BE2C (cell line): Measurements from ENCODE around the gene TNNI2.

Source experiments
- DNase-seq: peaks from one replicate; pipeline ENCODE4 v3.0.0-alpha.2; 2020
- H3K27me3 ChIP-seq: fragments of 250-450 bp; sonication (Bioruptor Pico); 2 replicates; pipeline ENCODE4 v1.5.1; 2020; ENCODE audit warnings: mild to moderate bottlenecking
- H3K36me3 ChIP-seq: fragments of 250-450 bp; sonication (Bioruptor Pico); 2 replicates; pipeline ENCODE4 v1.5.1; 2020; ENCODE audit warnings: mild to moderate bottlenecking
- H3K4me1 ChIP-seq: fragments of 250-450 bp; sonication (Bioruptor Pico); 2 replicates; pipeline ENCODE4 v1.5.1; 2020
- H3K4me3 ChIP-seq: 2 replicates; pipeline ENCODE4 v1.5.1; 2011; ENCODE audit warnings: low read depth, low read length
- H3K9me3 ChIP-seq: fragments of 250-450 bp; sonication (Bioruptor Pico); 2 replicates; pipeline ENCODE4 v1.5.1; 2020
- CTCF ChIP-seq: IDR thresholded peaks from 2 replicates; pipeline ENCODE4 v1.5.1; 2012; ENCODE audit warnings: mild to moderate bottlenecking, low read depth, low read length

TNNI2 gene

DNA sequence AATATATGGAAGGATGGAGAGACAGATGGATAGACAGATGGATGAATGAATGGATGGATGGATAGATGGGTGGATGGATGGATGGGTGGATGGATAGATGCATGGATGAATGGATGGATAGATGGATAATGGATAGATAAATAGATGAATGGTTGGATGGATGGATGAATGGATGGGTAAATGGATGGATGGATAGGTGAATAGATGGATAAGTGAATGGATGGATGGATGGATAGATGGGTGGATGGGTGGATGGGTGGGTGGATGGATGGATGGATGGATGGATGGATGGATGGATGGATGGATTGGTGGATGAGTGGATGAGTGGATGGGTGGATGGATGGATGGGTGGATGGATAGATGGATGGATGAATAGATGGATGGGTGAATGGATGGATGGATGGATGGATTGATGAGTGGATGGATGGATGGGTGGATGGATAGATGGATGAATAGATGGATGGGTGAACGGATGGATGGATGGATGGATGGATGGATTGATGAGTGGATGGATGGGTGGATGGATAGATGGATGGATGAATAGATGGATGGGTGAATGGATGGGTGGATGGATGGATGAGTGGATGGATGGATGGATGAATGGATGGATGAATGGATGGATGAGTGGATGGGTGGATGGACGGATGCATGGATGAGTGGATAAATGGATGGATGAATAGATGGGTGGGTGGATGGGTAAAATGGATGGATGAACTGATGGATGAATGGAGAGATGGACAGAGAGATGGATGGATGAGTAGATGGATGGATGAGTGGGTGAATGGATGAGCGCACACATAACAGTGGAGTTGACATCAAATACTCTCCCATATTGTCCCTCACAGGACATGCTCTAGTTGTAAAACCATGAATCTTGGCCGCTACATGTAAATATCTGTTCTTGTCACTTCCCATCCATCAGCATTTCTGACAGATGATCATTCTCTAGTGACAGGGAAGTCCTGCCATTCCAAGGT, 22.9 kb downstream of the TNNI2 start:
- no peak for DNase-seq
- no peaks in the 10 kb centered on the region for H3K9me3 ChIP-seq
- no peaks in the 10 kb centered on the region for H3K36me3 ChIP-seq
- no peaks in the 10 kb centered on the region for H3K27me3 ChIP-seq
- no peak overlapping the region for H3K4me3 ChIP-seq
- peaks cover 6% of the 10 kb centered on the region for H3K4me1 ChIP-seq
- TF ChIP-seq CTCF = no peak

DNA sequence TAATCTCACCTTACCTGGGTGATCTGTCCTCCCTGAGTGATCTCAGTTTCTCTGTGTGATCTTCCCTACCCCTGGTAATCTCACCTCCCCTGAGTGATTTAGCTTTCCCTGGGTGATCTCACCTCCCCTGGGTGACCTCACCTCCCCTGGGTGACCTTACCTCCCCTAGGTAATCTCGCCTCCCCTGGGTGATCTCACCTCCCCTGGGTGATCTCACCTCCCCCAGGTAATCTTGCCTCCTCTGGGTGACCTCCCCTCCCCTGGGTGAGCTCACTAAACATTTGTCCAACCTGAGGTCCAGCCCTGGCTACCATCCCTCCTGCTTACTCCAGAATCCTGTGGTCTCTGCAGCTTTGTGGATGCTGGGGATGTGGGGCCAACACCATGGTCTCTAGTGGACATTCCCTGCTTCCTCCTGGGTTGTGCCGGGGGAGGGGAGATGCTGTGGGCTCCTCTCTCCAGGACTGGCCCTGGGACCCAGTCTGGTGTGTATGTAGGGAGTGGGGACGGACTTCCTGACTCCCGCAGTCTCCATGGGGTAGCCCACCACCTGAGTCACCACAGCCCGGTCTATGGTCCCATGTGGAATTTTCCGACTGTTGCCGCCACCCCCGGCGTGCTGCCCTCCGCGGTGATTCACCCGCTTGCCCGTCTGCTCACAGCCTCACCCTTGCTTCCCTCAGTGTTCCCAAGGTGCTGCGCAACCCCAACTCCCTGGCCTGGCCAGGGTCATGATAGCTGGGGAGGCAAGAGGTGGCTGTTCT, 24.0 kb downstream of the TNNI2 start:
- Histone ChIP-seq H3K27me3 (no peaks in the 10 kb centered on the region), H3K4me3 (no peak overlapping the region), H3K36me3 (no peaks in the 10 kb centered on the region), H3K4me1 (peaks cover 6% of the 10 kb centered on the region), H3K9me3 (no peaks in the 10 kb centered on the region)
- TF ChIP-seq CTCF = no peak
- DNase-seq = no peak

- Histone ChIP-seq H3K9me3 (no peaks in the 10 kb centered on the region), H3K27me3 (no peaks in the 10 kb centered on the region), H3K4me3 (no peak overlapping the region), H3K36me3 (no peaks in the 10 kb centered on the region), H3K4me1 (peaks cover 6% of the 10 kb centered on the region)
- peak; percentile 73 for DNase-seq
- no peak for TF ChIP-seq CTCF
Measured at GRCh38 chr11:1863352-1864216, 24.8 kb downstream of the TNNI2 start.

DNA sequence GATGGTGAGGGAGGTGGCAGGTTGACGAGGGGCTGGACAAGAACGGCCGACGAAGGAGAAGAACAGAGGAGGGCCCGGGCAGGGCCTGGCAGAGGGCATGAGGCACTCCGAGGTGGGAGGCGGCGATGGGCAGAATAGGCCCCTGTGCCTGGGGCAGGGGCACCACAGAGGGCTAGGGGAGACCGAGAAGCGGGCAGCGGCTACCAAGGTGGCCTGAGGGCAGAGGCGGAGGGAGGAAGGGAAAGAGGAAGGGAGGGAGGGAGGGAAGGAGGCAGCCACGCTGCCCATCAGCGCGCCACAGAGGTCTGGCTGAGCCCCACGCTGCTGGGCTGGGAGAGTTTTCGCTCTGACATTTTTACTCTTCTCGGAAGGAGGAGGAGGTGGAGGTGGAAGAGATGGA, 25.4 kb downstream of the TNNI2 start:
- no peaks in the 10 kb centered on the region for H3K36me3 ChIP-seq
- H3K4me3 ChIP-seq = no peak overlapping the region
- TF ChIP-seq CTCF = no peak
- DNase-seq = no peak
- H3K4me1 ChIP-seq = peaks cover 6% of the 10 kb centered on the region
- H3K9me3 ChIP-seq = no peaks in the 10 kb centered on the region
- no peaks in the 10 kb centered on the region for H3K27me3 ChIP-seq

GRCh38 chr11:1864831-1865665, 26.3 kb downstream of the TNNI2 start:
- H3K27me3 ChIP-seq = no peaks in the 10 kb centered on the region
- DNase-seq = no peak
- H3K36me3 ChIP-seq = no peaks in the 10 kb centered on the region
- H3K4me1 ChIP-seq = peaks cover 6% of the 10 kb centered on the region
- TF ChIP-seq CTCF = no peak
- H3K4me3 ChIP-seq = no peak overlapping the region
- H3K9me3 ChIP-seq = no peaks in the 10 kb centered on the region
